ENCODE results near the gene ILDR2. TPM values are rescaled to one million over a fixed set of nuclear protein-coding genes. Genes with fewer than 3 reads are reported as not detected.

The ILDR2 gene
- total and polyA plus RNA-seq, 2 experiments from 2014 or later, result not detected

- Histone ChIP-seq H4K20me1 (ENCODE audit: insufficient read depth) (no peaks in the 10 kb centered on the region), H3K9me2 (ENCODE audit: insufficient read depth) (no peaks in the 10 kb centered on the region), H3K36me3 (ENCODE audit: low read depth) (no peaks in the 10 kb centered on the region), H2AFZ (no peak overlapping the region), H3K27ac (no peak overlapping the region), H3K4me1 (ENCODE audit: insufficient read depth) (no peaks in the 10 kb centered on the region), H3F3A (ENCODE audit: insufficient read depth) (no peaks in the 10 kb centered on the region), H3K9ac (no peak overlapping the region), H3K9me3 (ENCODE audit: low read depth) (no peaks in the 10 kb centered on the region), H3K4me2 (ENCODE audit: unreplicated experiment) (no peak overlapping the region), H3K79me2 (ENCODE audit: insufficient read depth) (no peaks in the 10 kb centered on the region), H3K4me3 (no peak overlapping the region), H3K27me3 (replicated peaks; ENCODE audit: insufficient read depth) (peaks cover 33% of the 10 kb centered on the region)
- in situ Hi-C loops (cut with MboI), result no loop called here
- 5 to 12% methylated on average over 1 of the region's 1 CpG for WGBS, 2 experiments (ENCODE audit: low coverage in 1 of 2, low lambda C conversion rate in 2 of 2, missing lambda C conversion rate in 2 of 2)
- TF ChIP-seq EZH2 (IDR thresholded peaks at IDR 0.05; ENCODE audit: insufficient read depth, poor library complexity, severe bottlenecking) (no peak), EZH2phosphoT487 (IDR thresholded peaks at IDR 0.05; ENCODE audit: insufficient read depth, low read depth) (no peak)
- no peak for DNase-seq
Measured at GRCh38 chr1:166929911-166930310, 45.4 kb downstream of the ILDR2 start.

DNA sequence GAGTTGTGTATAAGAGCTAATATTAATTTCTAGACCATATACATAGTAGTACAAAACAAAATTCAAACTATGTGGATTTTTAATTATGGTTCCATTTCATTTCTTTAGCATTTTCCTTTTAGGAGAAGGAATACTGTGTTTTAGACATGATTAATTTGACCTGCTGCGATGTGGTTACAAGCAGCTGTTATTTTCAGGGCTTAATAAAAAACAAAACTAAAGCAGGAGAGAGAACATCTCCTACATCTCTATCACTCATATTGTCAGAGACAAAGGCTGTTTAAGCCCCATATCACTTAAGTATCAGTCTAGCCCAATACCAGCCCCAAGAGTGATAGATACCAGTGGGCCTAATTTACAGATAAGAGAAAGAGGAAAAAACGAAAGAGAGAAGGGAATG, 47.6 kb downstream of the ILDR2 start:
- peaks cover 26% of the 10 kb centered on the region for H3K27me3 ChIP-seq (replicated peaks; ENCODE audit: insufficient read depth)

DNA sequence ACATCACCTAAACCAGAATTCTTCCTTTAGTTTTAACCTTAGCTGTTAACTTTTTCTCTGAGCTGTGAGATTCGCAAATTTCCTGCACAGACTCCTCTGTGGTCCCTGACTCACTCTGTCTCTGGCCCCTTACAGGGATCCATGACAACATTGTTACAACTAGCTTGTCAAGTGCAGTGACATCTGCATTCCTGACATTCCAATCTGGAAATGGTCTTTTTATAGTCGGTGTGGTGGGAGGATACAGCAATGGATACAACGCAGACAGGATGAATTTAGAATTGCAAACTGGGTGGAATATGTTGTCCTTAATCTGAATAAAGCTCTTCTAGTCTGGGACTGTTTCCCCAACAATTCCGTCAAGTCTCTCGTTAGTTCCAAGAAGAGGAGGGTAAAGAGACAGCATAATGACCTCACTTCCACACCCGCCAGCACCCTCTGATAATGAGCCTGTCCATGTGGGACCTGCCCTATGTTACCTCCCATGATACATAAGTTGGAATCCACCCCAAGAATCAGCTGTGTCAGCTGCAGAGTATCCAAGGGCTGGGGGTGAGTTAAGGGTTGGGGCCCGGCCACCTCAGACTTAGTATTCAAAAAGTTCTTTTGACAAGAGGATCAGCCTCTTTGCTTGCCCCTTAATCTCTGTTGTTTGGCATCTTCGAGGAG, 49.4 kb downstream of the ILDR2 start:
- DNase-seq, result peak; percentile 26
- Histone ChIP-seq H3K9me3 (ENCODE audit: low read depth) (no peaks in the 10 kb centered on the region), H3K79me2 (ENCODE audit: insufficient read depth) (no peaks in the 10 kb centered on the region), H2AFZ (no peak overlapping the region), H3K27me3 (replicated peaks; ENCODE audit: insufficient read depth) (peaks cover 34% of the 10 kb centered on the region), H4K20me1 (ENCODE audit: insufficient read depth) (no peaks in the 10 kb centered on the region), H3K4me2 (ENCODE audit: unreplicated experiment) (no peak overlapping the region), H3K4me1 (ENCODE audit: insufficient read depth) (no peaks in the 10 kb centered on the region), H3K27ac (no peak overlapping the region), H3F3A (ENCODE audit: insufficient read depth) (no peaks in the 10 kb centered on the region), H3K9me2 (ENCODE audit: insufficient read depth) (no peaks in the 10 kb centered on the region), H3K9ac (no peak overlapping the region), H3K4me3 (no peak overlapping the region), H3K36me3 (ENCODE audit: low read depth) (no peaks in the 10 kb centered on the region)
- WGBS, 2 experiments (ENCODE audit: low coverage in 1 of 2, low lambda C conversion rate in 2 of 2, missing lambda C conversion rate in 2 of 2), result 47 to 50% methylated on average over 8 of the region's 8 CpGs
- in situ Hi-C loops (cut with MboI), result no loop called here
- TF ChIP-seq EZH2phosphoT487 (IDR thresholded peaks at IDR 0.05; ENCODE audit: insufficient read depth, low read depth) (no peak), EZH2 (IDR thresholded peaks at IDR 0.05; ENCODE audit: insufficient read depth, poor library complexity, severe bottlenecking) (no peak)

More for the DNA sequence above, 47.6 kb downstream of the ILDR2 start:
- no peak overlapping the region for H3K27ac ChIP-seq
- no peak for DNase-seq
- 34 to 43% methylated on average over 2 of the region's 2 CpGs for WGBS, 2 experiments (ENCODE audit: low coverage in 1 of 2, low lambda C conversion rate in 2 of 2, missing lambda C conversion rate in 2 of 2)
- no peak overlapping the region for H3K4me2 ChIP-seq (ENCODE audit: unreplicated experiment)
- H3K4me1 ChIP-seq (ENCODE audit: insufficient read depth), result no peaks in the 10 kb centered on the region
- no peaks in the 10 kb centered on the region for H3K36me3 ChIP-seq (ENCODE audit: low read depth)
- H3F3A ChIP-seq (ENCODE audit: insufficient read depth), result no peaks in the 10 kb centered on the region
- H3K9ac ChIP-seq, result no peak overlapping the region
- H3K4me3 ChIP-seq, result no peak overlapping the region
- no peaks in the 10 kb centered on the region for H3K9me3 ChIP-seq (ENCODE audit: low read depth)
- no peak overlapping the region for H2AFZ ChIP-seq
- H3K9me2 ChIP-seq (ENCODE audit: insufficient read depth), result no peaks in the 10 kb centered on the region
- H4K20me1 ChIP-seq (ENCODE audit: insufficient read depth), result no peaks in the 10 kb centered on the region
- TF ChIP-seq EZH2 (IDR thresholded peaks at IDR 0.05; ENCODE audit: insufficient read depth, poor library complexity, severe bottlenecking) (no peak), EZH2phosphoT487 (IDR thresholded peaks at IDR 0.05; ENCODE audit: insufficient read depth, low read depth) (no peak)
- H3K79me2 ChIP-seq (ENCODE audit: insufficient read depth), result no peaks in the 10 kb centered on the region
- in situ Hi-C loops (cut with MboI), result no loop called here

DNA sequence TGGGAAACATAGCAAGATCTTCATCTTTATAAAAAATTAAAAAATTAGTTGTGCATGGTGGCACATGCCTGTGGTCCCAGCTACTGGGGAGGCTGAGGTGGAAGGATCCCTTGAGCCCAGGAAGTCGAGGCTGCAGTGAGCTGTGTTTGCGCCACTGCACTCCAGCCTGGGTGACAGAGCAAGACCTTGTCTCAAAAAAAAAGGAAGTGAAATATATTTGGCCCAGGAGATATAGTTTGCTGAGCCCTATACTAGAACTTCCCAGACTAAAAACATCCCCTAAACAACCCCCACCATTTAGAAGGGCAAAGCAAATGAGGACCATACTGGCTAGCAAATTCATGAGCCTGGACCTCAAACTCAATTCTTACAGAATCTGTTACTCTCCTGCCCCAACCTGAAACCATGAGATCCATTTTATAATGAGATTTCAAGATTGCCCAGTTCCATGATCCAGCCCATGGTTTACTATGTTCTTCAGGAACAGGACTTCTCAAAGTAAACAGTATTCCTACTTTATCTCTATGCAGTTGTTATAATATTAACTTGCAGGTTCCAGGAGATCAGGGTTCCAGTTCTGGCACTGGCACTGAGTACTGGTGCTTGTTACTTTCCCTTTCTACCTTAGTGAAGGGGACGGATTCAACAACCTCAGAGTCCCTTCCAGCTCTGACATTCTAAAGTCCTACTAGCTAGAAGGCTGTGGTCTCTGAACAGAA, 50.4 kb downstream of the ILDR2 start:
- Histone ChIP-seq H3K27me3 (replicated peaks; ENCODE audit: insufficient read depth) (peaks cover 35% of the 10 kb centered on the region), H3K9me2 (ENCODE audit: insufficient read depth) (no peaks in the 10 kb centered on the region), H4K20me1 (ENCODE audit: insufficient read depth) (no peaks in the 10 kb centered on the region), H3K27ac (no peak overlapping the region), H3K4me2 (ENCODE audit: unreplicated experiment) (no peak overlapping the region), H2AFZ (no peak overlapping the region), H3K4me1 (ENCODE audit: insufficient read depth) (no peaks in the 10 kb centered on the region), H3K9me3 (ENCODE audit: low read depth) (no peaks in the 10 kb centered on the region), H3K36me3 (ENCODE audit: low read depth) (no peaks in the 10 kb centered on the region), H3K9ac (no peak overlapping the region), H3K4me3 (no peak overlapping the region), H3K79me2 (ENCODE audit: insufficient read depth) (no peaks in the 10 kb centered on the region), H3F3A (ENCODE audit: insufficient read depth) (no peaks in the 10 kb centered on the region)
- TF ChIP-seq EZH2 (IDR thresholded peaks at IDR 0.05; ENCODE audit: insufficient read depth, poor library complexity, severe bottlenecking) (no peak), EZH2phosphoT487 (IDR thresholded peaks at IDR 0.05; ENCODE audit: insufficient read depth, low read depth) (no peak)
- 56 to 58% methylated on average over 3 of the region's 3 CpGs for WGBS, 2 experiments (ENCODE audit: low coverage in 1 of 2, low lambda C conversion rate in 2 of 2, missing lambda C conversion rate in 2 of 2)
- in situ Hi-C loops (cut with MboI), result no loop called here
- DNase-seq, result no peak

All from GM23248 (cell line).